Cardiac fibroblast (primary cell): ENCODE data around the gene MCM5.

ENCODE experiments used
- DNase-seq, 2 donors: peaks; one replicate each; pipeline versions ENCODE4 v3.0.0 to v3.0.0-alpha.2; 2010; ENCODE audit warnings: low read depth in 2 of 2
- H3K4me3 ChIP-seq, 2 donors: replicated peaks in 1 of 2; 1 replicate in 1 of 2; 2 replicates in 1 of 2; pipeline ENCODE4 v1.5.1; 2011; ENCODE audit warnings: low read depth in 2 of 2, low read length in 2 of 2, mild to moderate bottlenecking in 2 of 2, moderate library complexity in 1 of 2
- TF ChIP-seq, protein P1 (sequence below): IDR thresholded peaks from one replicate; pipeline ENCODE4 v1.5.1; 2011; ENCODE audit warnings: low read depth, mild to moderate bottlenecking, low read length, inconsistent platforms

Gene MCM5

DNA sequence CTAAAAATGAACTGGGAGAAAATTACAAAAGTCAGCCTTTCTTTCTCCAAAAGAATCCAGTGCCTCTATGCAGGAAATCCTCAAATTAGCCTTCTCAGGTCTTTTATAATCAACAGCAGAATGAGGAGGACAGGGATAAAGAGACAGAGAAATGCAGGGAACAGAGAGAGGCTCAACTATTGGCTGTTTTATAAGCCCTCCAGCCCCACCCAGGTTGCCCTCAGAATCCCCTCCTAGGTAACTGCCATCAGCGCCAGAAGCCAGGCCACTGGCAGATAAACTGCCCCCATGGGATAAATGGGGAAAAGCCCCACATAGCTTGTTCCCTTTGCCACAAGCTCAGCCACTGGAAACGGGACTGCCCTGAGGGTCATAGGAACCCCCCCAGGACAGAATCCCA is 29.9 kb upstream of the MCM5 start:
- TF ChIP-seq, protein P1, sequence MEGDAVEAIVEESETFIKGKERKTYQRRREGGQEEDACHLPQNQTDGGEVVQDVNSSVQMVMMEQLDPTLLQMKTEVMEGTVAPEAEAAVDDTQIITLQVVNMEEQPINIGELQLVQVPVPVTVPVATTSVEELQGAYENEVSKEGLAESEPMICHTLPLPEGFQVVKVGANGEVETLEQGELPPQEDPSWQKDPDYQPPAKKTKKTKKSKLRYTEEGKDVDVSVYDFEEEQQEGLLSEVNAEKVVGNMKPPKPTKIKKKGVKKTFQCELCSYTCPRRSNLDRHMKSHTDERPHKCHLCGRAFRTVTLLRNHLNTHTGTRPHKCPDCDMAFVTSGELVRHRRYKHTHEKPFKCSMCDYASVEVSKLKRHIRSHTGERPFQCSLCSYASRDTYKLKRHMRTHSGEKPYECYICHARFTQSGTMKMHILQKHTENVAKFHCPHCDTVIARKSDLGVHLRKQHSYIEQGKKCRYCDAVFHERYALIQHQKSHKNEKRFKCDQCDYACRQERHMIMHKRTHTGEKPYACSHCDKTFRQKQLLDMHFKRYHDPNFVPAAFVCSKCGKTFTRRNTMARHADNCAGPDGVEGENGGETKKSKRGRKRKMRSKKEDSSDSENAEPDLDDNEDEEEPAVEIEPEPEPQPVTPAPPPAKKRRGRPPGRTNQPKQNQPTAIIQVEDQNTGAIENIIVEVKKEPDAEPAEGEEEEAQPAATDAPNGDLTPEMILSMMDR: no peak
- no peak for DNase-seq
- H3K4me3 ChIP-seq: no peak overlapping the region

DNA sequence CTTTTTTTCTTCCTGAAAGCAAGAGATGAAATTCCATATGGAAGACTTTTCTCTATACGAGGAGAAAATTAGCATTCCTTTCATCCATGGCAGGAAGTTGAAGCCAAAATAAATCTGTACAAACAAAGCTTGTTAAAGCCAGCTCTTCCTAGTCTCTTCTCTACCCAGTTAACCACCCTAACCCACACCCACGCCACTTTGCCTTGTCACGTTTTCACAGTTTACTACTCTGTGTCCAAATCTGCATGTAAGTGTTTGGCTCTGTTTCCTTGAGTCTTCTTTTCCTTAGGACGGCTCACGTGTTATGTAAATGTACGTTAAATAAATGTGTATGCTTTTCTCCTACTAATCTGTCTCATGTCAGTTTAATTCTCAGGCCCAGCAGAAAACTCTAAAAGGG is 26.2 kb upstream of the MCM5 start:
- TF ChIP-seq, protein P1: no peak
- no peak overlapping the region for H3K4me3 ChIP-seq
- no peak for DNase-seq

DNA sequence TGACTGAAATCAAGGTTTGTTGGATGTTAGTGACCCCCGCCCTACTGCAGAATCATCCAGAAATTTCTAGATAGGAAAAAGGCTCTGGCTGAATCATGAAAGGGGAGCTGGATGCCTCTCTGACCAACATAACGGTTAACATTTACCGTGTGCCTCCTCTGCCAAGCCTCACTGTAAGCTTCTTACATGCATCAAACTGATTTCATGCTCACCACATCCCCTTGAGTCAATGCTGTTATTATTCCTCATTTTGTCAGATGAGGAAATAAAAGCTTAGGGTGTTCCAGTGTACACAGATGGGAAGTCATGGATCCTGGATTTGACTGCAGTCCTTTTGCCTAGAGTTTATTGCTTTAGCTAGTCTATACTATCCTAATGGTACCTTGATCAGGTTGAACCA is 24.9 kb upstream of the MCM5 start:
- peak in 1 of 2 donors; percentile 50 for DNase-seq
- TF ChIP-seq, protein P1: no peak
- no peak overlapping the region for H3K4me3 ChIP-seq

DNA sequence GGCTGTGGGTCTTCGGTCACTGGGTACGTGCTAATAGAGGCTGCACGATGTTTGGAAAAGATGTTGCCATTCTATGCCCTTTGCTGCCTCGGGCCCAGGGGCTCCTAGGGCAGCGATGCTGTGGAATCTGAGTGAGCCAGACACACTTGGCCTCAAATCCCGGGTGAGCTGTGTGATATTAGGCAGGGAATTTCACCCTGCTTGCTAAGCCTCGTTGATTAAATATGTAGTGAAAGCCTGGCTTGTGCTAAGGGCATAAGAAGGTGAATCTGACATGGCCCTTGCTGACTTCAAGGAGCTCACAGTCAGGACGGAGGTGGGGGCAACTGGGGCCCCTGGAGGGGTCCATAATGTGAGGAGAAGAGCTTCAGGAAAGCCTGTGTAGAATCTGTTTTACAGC is 24.4 kb upstream of the MCM5 start:
- H3K4me3 ChIP-seq: no peak overlapping the region
- TF ChIP-seq, protein P1: no peak
- no peak for DNase-seq

DNA sequence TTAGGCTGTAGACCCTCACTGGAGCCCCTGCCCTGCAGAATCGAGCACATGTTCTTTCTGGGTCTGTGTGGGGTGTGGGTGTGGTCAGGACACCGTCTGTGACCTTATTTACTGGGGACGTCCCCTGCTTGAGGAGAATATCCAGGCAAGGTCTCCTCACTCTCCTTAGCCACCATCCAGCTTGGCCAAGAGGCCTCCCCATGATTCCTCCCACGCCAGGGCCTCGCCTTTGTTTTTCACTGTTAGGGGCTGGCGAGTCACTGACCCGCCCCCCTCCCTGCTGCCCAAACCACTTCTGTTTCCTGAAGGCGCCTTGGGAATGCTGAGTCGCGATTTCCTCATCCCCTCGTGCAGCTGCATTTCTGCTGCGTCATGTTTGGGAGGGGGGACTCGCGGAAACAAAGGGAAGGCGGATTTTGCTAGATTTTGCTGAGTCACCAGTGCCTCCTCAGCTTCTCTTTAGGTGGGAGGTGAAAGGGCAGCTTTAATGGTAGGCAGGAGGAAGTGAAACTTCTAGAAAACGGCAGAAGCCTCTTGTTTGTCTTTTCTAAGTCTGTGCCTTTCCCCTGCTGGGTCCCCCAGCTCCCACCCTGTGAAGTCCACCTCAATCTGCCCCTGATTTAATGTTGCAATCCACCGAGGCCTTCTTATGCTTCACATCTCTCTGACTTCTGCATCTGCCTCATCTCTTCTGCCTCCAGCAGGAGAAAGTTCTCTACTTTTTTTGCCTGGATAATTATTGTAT is 23.0 kb upstream of the MCM5 start:
- DNase-seq: peak; percentile 99 to 100
- TF ChIP-seq, protein P1: no peak
- H3K4me3 ChIP-seq: no peak overlapping the region

DNA sequence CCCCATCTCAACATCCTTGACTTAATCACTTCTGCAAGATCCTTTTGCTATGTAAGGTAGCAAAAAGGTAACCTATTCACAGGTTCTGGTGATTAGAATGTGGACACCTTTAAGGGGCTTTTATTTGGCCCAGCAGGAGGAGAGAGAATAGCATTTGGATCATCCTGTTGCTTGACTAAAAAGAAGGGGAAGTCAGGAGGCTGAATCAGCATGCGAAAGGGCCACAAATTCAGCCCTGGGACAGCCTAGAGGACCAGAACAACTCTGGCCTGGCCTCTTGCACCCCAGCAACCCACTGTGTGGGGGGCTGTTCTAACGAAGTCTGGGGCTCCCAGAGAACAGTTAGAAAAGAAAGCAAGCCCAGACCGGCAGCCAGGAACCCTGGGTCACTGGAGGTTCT is 22.2 kb upstream of the MCM5 start:
- H3K4me3 ChIP-seq: no peak overlapping the region
- TF ChIP-seq, protein P1: no peak
- no peak for DNase-seq

DNA sequence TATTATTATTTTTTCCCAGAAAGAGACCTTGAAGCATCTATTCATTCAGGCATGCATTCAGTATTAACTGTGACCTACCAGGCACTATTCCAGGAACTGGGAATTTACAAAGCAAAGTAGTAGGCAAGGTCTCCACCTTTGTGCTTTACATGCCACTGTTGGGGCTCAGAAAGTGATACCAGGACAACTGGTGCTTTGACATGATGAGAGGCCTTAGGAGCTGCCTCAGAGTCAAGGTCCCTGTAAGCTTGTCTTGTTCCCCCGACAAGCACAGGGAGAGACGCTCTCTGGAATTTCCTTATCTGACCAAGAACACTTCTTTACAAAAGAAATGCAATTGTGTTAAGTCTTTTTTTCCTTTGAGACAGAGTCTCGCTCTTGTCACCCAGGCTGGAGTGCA is 21.3 kb upstream of the MCM5 start:
- TF ChIP-seq, protein P1: no peak
- no peak for DNase-seq

More for the DNA sequence above, 21.3 kb upstream of the MCM5 start:
- H3K4me3 ChIP-seq: no peak overlapping the region
